Psoas muscle (tissue), 8 donors: Measurements from ENCODE around the gene PPP1R9A. TPM values are rescaled to one million over a fixed set of nuclear protein-coding genes. Genes with fewer than 3 reads are reported as not detected.

Experiments used
- ATAC-seq, 4 donors: fragments of 200-7000 bp; cut with Tn5 transposase; one replicate each; pipeline ENCODE4 v1.9.1; 2020; ENCODE audit warnings: moderate library complexity in 3 of 4, mild to moderate bottlenecking in 2 of 4
- DNase-seq, 2 donors: peaks; one replicate each; pipeline ENCODE4 v3.0.0-alpha.2; 2020
- H3K27ac ChIP-seq: fragments of 200-600 bp; one replicate; pipeline ENCODE4 v1.8.0; 2022
- H3K27me3 ChIP-seq, 3 donors: fragments of 200-600 bp in 1 of 3; one replicate each; pipeline versions ENCODE4 v1.6.1 to v1.8.0; 2013 to 2022; ENCODE audit warnings: low read length in 2 of 3, mild to moderate bottlenecking in 2 of 3, moderate library complexity in 1 of 3; ENCODE audit not compliant: insufficient read depth in 3 of 3
- H3K36me3 ChIP-seq, 2 donors: fragments of 200-600 bp in 1 of 2; one replicate each; pipeline versions ENCODE4 v1.6.1 to v1.8.0; 2013 to 2022; ENCODE audit warnings: low read depth in 1 of 2, mild to moderate bottlenecking in 1 of 2, moderate library complexity in 1 of 2; ENCODE audit not compliant: insufficient read depth in 1 of 2
- H3K4me1 ChIP-seq: fragments of 200-600 bp; one replicate; pipeline ENCODE4 v1.8.0; 2022
- H3K4me3 ChIP-seq: fragments of 200-600 bp; one replicate; pipeline ENCODE4 v1.8.0; 2022; ENCODE audit warnings: mild to moderate bottlenecking
- H3K9me3 ChIP-seq: fragments of 200-600 bp; one replicate; pipeline ENCODE4 v1.8.0; 2022
- WGBS, 3 donors: extraction: QIAGEN DNeasy Blood & Tissue Kit; methylation state at CpG; one replicate each; pipeline versions ENCODE4 v1.1.6 to v1.1.7; 2013; 5-methylcytosine and 5-hydroxymethylcytosine counted together
- intact Hi-C, 2 donors: fragments of 100-400 bp; cut with DNase I; formaldehyde crosslinking; loops; one replicate each; pipeline versions ENCODE4 v1.11.0 to v1.14.2; 2022
- polyA plus RNA-seq, 3 donors: library from polyadenylated mRNA; stranded (reverse); fragments of 200-250 nt; gene quantifications; one replicate each; pipeline ENCODE4 v1.2.3, GENCODE V29; 2013
- total RNA-seq, 4 donors: library from RNA; stranded (reverse); fragmentation: NEBNext Ultra II Directional in 2 of 4; extraction: Animal tissue kit (Norgen Biotek cat#: 25700) in 2 of 4; gene quantifications; one replicate each; pipeline versions ENCODE4 v1.2.1 to v1.2.4, GENCODE V29; 2021 to 2023
- TF ChIP-seq, protein P1 (sequence below): fragments of 200-600 bp; IDR thresholded peaks from one replicate; pipeline ENCODE4 v1.8.0; 2022; ENCODE audit warnings: antibody characterized with exemption
- donor health status: healthy with polysubstance abuse.
- donor health status: DM: no; HTN: no; CAD: no; lungs with moderate emphysema.
- donor health status: Bipolar disorder and iron deficiency.
- donor health status: healthy.
- donor health status: DM: yes; HTN: yes; CAD: no.
- donor health status: DM: no; HTN: no; CAD: no.
- donor health status: DM: no; HTN: no; CAD: no.
- donor health status: DM: yes; HTN: yes; CAD: no.

PPP1R9A gene
- total and polyA plus RNA-seq, 7 donors = 1.1 to 18.6 (median 13.5) TPM

DNA sequence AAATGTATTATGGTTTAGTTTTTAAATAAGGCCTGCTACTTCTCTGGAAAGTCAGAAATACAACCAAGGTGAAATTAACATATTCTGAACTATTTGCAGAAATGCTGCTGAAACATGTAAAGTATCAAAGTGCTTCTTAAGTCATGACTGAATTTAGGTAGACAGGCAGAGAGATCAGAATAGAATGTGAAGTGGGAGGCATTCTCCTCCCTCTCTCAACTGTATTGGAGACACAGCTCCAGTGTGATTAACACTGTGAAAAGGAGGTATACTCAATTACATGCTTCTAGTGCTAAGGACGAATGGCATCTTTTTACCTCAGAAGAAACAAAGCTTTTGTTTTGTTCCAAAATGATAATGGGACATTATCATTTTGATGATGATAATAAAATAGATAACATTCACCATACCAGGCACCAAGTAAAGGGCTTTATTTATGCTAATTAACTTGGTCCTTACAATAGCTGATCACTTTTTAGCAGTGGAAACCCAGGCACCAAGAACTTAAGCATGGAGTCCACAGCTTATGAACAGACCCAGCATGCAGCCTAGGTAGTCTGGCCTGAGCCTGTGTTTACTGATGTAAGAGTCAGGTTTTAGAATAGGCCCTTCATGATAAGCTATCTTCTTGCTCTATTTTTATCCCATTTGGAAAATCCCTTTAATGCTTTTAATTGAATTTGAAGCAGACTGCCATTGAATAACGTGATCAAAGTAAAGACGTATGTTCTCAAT is 26.0 kb downstream of the PPP1R9A start:
- DNase-seq (no peak), ATAC-seq (peak in 3 of 4 donors; percentile 53 to 76 (median 69))
- Histone ChIP-seq H3K27me3 (no peaks in the 10 kb centered on the region), H3K36me3 (no peaks in the 10 kb centered on the region), H3K4me1 (peaks cover 23% of the 10 kb centered on the region), H3K27ac (no peak overlapping the region), H3K4me3 (no peak overlapping the region), H3K9me3 (no peaks in the 10 kb centered on the region)
- TF ChIP-seq, protein P1, sequence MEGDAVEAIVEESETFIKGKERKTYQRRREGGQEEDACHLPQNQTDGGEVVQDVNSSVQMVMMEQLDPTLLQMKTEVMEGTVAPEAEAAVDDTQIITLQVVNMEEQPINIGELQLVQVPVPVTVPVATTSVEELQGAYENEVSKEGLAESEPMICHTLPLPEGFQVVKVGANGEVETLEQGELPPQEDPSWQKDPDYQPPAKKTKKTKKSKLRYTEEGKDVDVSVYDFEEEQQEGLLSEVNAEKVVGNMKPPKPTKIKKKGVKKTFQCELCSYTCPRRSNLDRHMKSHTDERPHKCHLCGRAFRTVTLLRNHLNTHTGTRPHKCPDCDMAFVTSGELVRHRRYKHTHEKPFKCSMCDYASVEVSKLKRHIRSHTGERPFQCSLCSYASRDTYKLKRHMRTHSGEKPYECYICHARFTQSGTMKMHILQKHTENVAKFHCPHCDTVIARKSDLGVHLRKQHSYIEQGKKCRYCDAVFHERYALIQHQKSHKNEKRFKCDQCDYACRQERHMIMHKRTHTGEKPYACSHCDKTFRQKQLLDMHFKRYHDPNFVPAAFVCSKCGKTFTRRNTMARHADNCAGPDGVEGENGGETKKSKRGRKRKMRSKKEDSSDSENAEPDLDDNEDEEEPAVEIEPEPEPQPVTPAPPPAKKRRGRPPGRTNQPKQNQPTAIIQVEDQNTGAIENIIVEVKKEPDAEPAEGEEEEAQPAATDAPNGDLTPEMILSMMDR = no peak
- intact Hi-C loops = no loop called here
- WGBS, 3 donors = 28 to 52% (median 33%) methylated on average over 3 of the region's 3 CpGs

DNA sequence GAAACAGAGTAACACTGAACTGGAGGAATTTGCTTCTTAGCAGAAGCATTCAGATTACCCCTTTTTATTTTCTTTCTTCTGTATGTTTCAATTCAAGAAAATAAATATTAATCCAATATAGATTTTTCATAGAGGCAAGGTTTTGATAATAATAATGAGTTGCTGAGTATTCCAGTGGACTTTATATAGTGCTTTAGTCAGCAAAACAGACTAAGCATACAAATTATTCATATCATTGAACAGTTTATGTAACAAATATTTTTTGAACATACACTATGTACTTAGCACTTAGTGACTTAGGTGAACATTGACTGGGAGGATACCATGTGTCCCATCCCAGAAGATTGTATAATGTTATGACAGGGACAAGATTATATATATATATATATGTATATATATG is 32.0 kb downstream of the PPP1R9A start:
- ATAC-seq = no peak
- TF ChIP-seq, protein P1 = no peak
- H3K36me3 ChIP-seq = no peaks in the 10 kb centered on the region
- DNase-seq = no peak
- H3K27me3 ChIP-seq = no peaks in the 10 kb centered on the region
- no peak overlapping the region for H3K27ac ChIP-seq
- H3K9me3 ChIP-seq = no peaks in the 10 kb centered on the region
- H3K4me1 ChIP-seq = no peaks in the 10 kb centered on the region
- H3K4me3 ChIP-seq = no peak overlapping the region
- intact Hi-C loops = no loop called here

DNA sequence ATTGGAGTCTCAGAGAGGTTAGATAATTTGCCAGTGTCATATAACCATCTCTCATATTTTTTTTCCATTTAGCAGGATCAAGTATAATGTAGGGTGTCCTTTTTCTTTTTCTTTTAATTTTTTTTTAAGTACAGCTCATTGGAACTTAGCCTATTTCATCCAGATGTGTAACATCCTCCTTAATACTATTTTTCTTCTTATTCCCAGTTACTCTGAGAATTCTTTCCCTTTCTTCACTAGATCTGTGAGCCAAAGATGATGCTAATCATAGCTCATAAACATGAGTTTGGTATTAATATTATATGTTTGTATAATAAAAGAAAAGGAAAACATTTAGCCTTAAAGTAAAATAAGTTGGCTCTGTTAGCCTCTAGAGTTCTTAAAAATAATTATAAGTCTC is 32.8 kb downstream of the PPP1R9A start:
- no peak overlapping the region for H3K4me3 ChIP-seq
- H3K27ac ChIP-seq = no peak overlapping the region
- H3K4me1 ChIP-seq = no peaks in the 10 kb centered on the region
- H3K27me3 ChIP-seq = no peaks in the 10 kb centered on the region
- ATAC-seq (no peak), DNase-seq (no peak)
- intact Hi-C loops = no loop called here
- no peaks in the 10 kb centered on the region for H3K9me3 ChIP-seq
- TF ChIP-seq, protein P1 = no peak
- no peaks in the 10 kb centered on the region for H3K36me3 ChIP-seq

DNA sequence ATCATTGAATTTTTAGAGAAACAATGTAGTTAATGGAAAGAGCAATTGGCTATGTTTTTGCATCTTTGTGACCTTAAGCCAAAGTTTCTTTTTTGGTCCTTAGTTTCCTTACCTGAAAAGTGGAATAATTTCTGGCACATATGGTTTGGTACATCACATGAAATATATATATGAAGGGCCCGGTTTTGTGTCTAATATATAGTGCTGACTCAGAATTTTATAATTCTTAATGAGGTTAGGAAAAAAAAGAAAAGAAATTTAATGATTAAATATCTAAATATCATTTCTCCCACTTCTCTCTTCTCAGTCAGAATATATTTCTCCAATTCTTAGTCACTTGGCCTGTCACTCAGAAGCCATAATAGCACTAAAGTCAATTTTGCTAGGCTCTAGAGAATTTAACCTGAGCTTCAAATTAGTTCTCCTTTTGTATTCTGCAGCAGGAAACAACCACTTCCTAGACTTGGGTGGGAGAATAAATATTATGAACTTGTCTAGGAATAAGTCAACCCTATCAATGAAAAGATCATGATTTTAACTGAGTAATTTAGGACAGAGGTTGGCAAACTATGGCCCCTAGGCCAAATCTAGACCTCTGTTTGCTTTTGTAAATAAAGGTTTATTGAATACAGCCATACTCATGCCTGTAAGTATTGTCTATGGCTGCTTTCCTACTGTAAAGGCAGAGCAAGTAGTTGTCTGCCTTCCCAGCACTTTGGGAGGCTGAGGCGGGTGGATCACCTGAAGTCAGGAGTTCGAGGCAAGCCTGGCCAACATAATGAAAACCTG is 34.6 kb downstream of the PPP1R9A start:
- ATAC-seq = no peak
- WGBS, 3 donors = 96 to 97% (median 97%) methylated on average over 3 of the region's 3 CpGs

More for the DNA sequence above, 34.6 kb downstream of the PPP1R9A start:
- Histone ChIP-seq H3K27me3 (no peaks in the 10 kb centered on the region), H3K4me3 (no peak overlapping the region), H3K4me1 (no peaks in the 10 kb centered on the region), H3K36me3 (no peaks in the 10 kb centered on the region), H3K9me3 (no peaks in the 10 kb centered on the region), H3K27ac (no peak overlapping the region)
- DNase-seq = no peak
- TF ChIP-seq, protein P1 = no peak
- intact Hi-C loops = no loop called here
